ENCODE measurements around the gene FARP1.

GRCh38 chr13:98480915-98481877 is 338.3 kb downstream of the FARP1 start:
- TF ChIP-seq TAF1 (IDR thresholded peaks at IDR 0.05; ENCODE audit: borderline replicate concordance, insufficient read depth, low read length) (no peak), POLR2AphosphoS5 (IDR thresholded peaks at IDR 0.05; ENCODE audit: low read depth, low read length) (no peak), SIN3A (IDR thresholded peaks at IDR 0.05; ENCODE audit: borderline replicate concordance, insufficient read depth, low read length) (no peak)
- TF ChIP-seq, protein P1, sequence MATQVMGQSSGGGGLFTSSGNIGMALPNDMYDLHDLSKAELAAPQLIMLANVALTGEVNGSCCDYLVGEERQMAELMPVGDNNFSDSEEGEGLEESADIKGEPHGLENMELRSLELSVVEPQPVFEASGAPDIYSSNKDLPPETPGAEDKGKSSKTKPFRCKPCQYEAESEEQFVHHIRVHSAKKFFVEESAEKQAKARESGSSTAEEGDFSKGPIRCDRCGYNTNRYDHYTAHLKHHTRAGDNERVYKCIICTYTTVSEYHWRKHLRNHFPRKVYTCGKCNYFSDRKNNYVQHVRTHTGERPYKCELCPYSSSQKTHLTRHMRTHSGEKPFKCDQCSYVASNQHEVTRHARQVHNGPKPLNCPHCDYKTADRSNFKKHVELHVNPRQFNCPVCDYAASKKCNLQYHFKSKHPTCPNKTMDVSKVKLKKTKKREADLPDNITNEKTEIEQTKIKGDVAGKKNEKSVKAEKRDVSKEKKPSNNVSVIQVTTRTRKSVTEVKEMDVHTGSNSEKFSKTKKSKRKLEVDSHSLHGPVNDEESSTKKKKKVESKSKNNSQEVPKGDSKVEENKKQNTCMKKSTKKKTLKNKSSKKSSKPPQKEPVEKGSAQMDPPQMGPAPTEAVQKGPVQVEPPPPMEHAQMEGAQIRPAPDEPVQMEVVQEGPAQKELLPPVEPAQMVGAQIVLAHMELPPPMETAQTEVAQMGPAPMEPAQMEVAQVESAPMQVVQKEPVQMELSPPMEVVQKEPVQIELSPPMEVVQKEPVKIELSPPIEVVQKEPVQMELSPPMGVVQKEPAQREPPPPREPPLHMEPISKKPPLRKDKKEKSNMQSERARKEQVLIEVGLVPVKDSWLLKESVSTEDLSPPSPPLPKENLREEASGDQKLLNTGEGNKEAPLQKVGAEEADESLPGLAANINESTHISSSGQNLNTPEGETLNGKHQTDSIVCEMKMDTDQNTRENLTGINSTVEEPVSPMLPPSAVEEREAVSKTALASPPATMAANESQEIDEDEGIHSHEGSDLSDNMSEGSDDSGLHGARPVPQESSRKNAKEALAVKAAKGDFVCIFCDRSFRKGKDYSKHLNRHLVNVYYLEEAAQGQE (IDR thresholded peaks at IDR 0.05; ENCODE audit: insufficient read depth in 1 of 2, low read depth in 2 of 2, low read length in 2 of 2): no peak

All from PFSK-1 (cell line).